DND-41 (cell line): ENCODE measurements around the gene PRR5.

Experiments used
- ATAC-seq: fragments of 200-7000 bp; cut with Tn5 transposase; 3 replicates; pipeline ENCODE4 v1.9.1; 2021; ENCODE audit warnings: low read depth; ENCODE audit not compliant: insufficient read depth
- DNase-seq: peaks from one replicate; pipeline ENCODE4 v3.0.0-alpha.2; 2020
- H2AFZ ChIP-seq: 2 replicates; pipeline ENCODE4 v1.6.0; 2012; ENCODE audit warnings: low read depth, low read length
- H3K27ac ChIP-seq: 2 replicates; pipeline ENCODE4 v1.5.1; 2012; ENCODE audit warnings: low read length, inconsistent platforms
- H3K27me3 ChIP-seq: fragments of 200-600 bp; sonication (generic); 2 replicates; pipeline ENCODE4 v1.6.0; 2012; ENCODE audit warnings: low read length, mild to moderate bottlenecking, inconsistent platforms; ENCODE audit not compliant: insufficient read depth, poor library complexity
- H3K36me3 ChIP-seq: 2 replicates; pipeline ENCODE4 v1.5.1; 2012; ENCODE audit warnings: low read length, inconsistent platforms; ENCODE audit not compliant: insufficient read depth
- H3K4me1 ChIP-seq: 2 replicates; pipeline ENCODE4 v1.5.1; 2012; ENCODE audit warnings: mild to moderate bottlenecking, low read length; ENCODE audit not compliant: insufficient read depth
- H3K4me2 ChIP-seq: 2 replicates; pipeline ENCODE4 v1.6.0; 2012; ENCODE audit warnings: mild to moderate bottlenecking, moderate library complexity, low read length, inconsistent platforms; ENCODE audit not compliant: insufficient read depth
- H3K4me3 ChIP-seq, 2 experiments: fragments of 200-600 bp in 1 of 2; shearing (Covaris generic) in 1 of 2; 2 replicates each; pipeline ENCODE4 v1.5.1; 2012 to 2016; ENCODE audit warnings: inconsistent platforms in 2 of 2, low read length in 2 of 2, mild to moderate bottlenecking in 2 of 2, low read depth in 1 of 2, moderate library complexity in 1 of 2
- H3K79me2 ChIP-seq: 2 replicates; pipeline ENCODE4 v1.6.0; 2012; ENCODE audit warnings: low read length, inconsistent platforms; ENCODE audit not compliant: insufficient read depth
- H3K9ac ChIP-seq: 2 replicates; pipeline ENCODE4 v1.6.0; 2012; ENCODE audit warnings: low read depth, mild to moderate bottlenecking, inconsistent platforms, low read length, moderate library complexity
- H3K9me3 ChIP-seq: 2 replicates; pipeline ENCODE4 v1.5.1; 2012; ENCODE audit warnings: low read length, moderate library complexity, mild to moderate bottlenecking, inconsistent platforms; ENCODE audit not compliant: insufficient read depth, severe bottlenecking
- H4K20me1 ChIP-seq: 2 replicates; pipeline ENCODE4 v1.6.0; 2012; ENCODE audit warnings: low read length; ENCODE audit not compliant: insufficient read depth
- CTCF ChIP-seq: IDR thresholded peaks from 2 replicates; pipeline ENCODE4 v1.5.1; 2012; ENCODE audit warnings: borderline replicate concordance, low read length, moderate library complexity, mild to moderate bottlenecking; ENCODE audit not compliant: poor library complexity, severe bottlenecking; ENCODE audit errors: extremely low read depth
- EZH2 ChIP-seq: IDR thresholded peaks from 3 replicates; pipeline ENCODE4 v1.6.1; 2012; ENCODE audit warnings: borderline replicate concordance, low read depth, mild to moderate bottlenecking, moderate library complexity, low read length, inconsistent platforms; ENCODE audit not compliant: severe bottlenecking

Gene PRR5

GRCh38 chr22:44660051-44660830 is 41.8 kb upstream of the PRR5 start:
- Histone ChIP-seq H3K27me3 (no peaks in the 10 kb centered on the region), H3K4me1 (peaks cover 4% of the 10 kb centered on the region; the same call in 1 of the 2 replicates), H3K4me3 (no peak overlapping the region), H4K20me1 (0 out of 2 replicates have a peak, but pooled peaks cover 3% of the 10 kb centered on the region), H3K36me3 (no peaks in the 10 kb centered on the region), H2AFZ (no peak overlapping the region), H3K9me3 (no peaks in the 10 kb centered on the region), H3K79me2 (no peaks in the 10 kb centered on the region), H3K9ac (no peak overlapping the region), H3K27ac (no peak overlapping the region), H3K4me2 (no peak overlapping the region)
- no peak for TF ChIP-seq EZH2
- TF ChIP-seq CTCF = no peak
- no peak for ATAC-seq
- DNase-seq = no peak

GRCh38 chr22:44661070-44661469 is 40.9 kb upstream of the PRR5 start:
- peaks cover 4% of the 10 kb centered on the region; the same call in 1 of the 2 replicates for H3K4me1 ChIP-seq
- H3K4me3 ChIP-seq = no peak overlapping the region
- no peaks in the 10 kb centered on the region for H3K79me2 ChIP-seq
- ATAC-seq (no peak), DNase-seq (no peak)
- TF ChIP-seq EZH2 = no peak
- no peak for TF ChIP-seq CTCF
- H3K4me2 ChIP-seq = no peak overlapping the region
- no peak overlapping the region for H3K27ac ChIP-seq
- H3K9me3 ChIP-seq = no peaks in the 10 kb centered on the region
- H3K36me3 ChIP-seq = no peaks in the 10 kb centered on the region
- H4K20me1 ChIP-seq = 0 out of 2 replicates have a peak, but pooled peaks cover 3% of the 10 kb centered on the region
- H3K9ac ChIP-seq = no peak overlapping the region
- no peaks in the 10 kb centered on the region for H3K27me3 ChIP-seq
- H2AFZ ChIP-seq = no peak overlapping the region

- 0 out of 2 replicates have a peak, but pooled peaks cover 3% of the 10 kb centered on the region for H4K20me1 ChIP-seq
- no peak overlapping the region for H3K4me3 ChIP-seq
- H3K4me1 ChIP-seq = peaks cover 4% of the 10 kb centered on the region; the same call in 1 of the 2 replicates
- ATAC-seq (no peak), DNase-seq (peak; percentile 41)
- H3K4me2 ChIP-seq = no peak overlapping the region
- H3K9me3 ChIP-seq = no peaks in the 10 kb centered on the region
- H3K27ac ChIP-seq = no peak overlapping the region
- no peaks in the 10 kb centered on the region for H3K36me3 ChIP-seq
- H3K9ac ChIP-seq = no peak overlapping the region
- H2AFZ ChIP-seq = no peak overlapping the region
- H3K79me2 ChIP-seq = no peaks in the 10 kb centered on the region
- no peaks in the 10 kb centered on the region for H3K27me3 ChIP-seq
- TF ChIP-seq EZH2 = no peak
- no peak for TF ChIP-seq CTCF
These were observed 40.1 kb upstream of the PRR5 start for GRCh38 chr22:44661659-44662569.
